Naive B cell (primary cell): ENCODE results near the gene HCN1. TPM values are rescaled to one million over a fixed set of nuclear protein-coding genes. Genes with fewer than 3 reads are reported as not detected.
A peak's percentile ranks its signal among the peaks of the same experiment; 100 is the strongest.
"Not testable (repeated sequence)": the region's sequence is repeated elsewhere in the genome, so short reads cannot be mapped to it uniquely, and the experiment has no call there.

Experiments used
- ATAC-seq, 2 donors: fragments of 150-1000 bp; cut with Tn5 transposase; 2 replicates each; pipeline ENCODE4 v1.10.0; 2021; ENCODE audit warnings: low read depth in 2 of 2, mild to moderate bottlenecking in 2 of 2, moderate library complexity in 2 of 2
- DNase-seq: peaks from one replicate; pipeline ENCODE4 v3.0.0; 2022
- H3K27ac Mint-ChIP-seq, 6 donors: one replicate each; pipeline ENCODE4 v1.8.0; 2020 to 2022; ENCODE audit warnings: mild to moderate bottlenecking in 6 of 6, mixed read lengths in 6 of 6, moderate library complexity in 5 of 6, inconsistent platforms in 2 of 6
- H3K27me3 Mint-ChIP-seq, 3 donors: one replicate each; pipeline ENCODE4 v1.8.0; 2021 to 2022; ENCODE audit warnings: mixed read lengths in 3 of 3, mild to moderate bottlenecking in 1 of 3
- H3K36me3 Mint-ChIP-seq, 2 donors: one replicate each; pipeline ENCODE4 v1.8.0; 2020 to 2022; ENCODE audit warnings: mixed read lengths in 2 of 2, inconsistent platforms in 1 of 2, mild to moderate bottlenecking in 1 of 2
- H3K4me1 Mint-ChIP-seq, 3 donors: one replicate each; pipeline ENCODE4 v1.8.0; 2020 to 2022; ENCODE audit warnings: mixed read lengths in 3 of 3, inconsistent platforms in 1 of 3, mild to moderate bottlenecking in 1 of 3, moderate library complexity in 1 of 3
- H3K4me3 Mint-ChIP-seq, 8 donors: one replicate each; pipeline ENCODE4 v1.8.0; 2020 to 2022; ENCODE audit warnings: mild to moderate bottlenecking in 8 of 8, mixed read lengths in 8 of 8, moderate library complexity in 8 of 8, inconsistent platforms in 2 of 8
- H3K9me3 Mint-ChIP-seq, 7 donors: one replicate each; pipeline ENCODE4 v1.8.0; 2020 to 2022; ENCODE audit warnings: mixed read lengths in 7 of 7, mild to moderate bottlenecking in 5 of 7, inconsistent platforms in 2 of 7, moderate library complexity in 1 of 7
- polyA plus RNA-seq, 6 donors: library from polyadenylated mRNA; unstranded; fragments of 300-500 nt; fragmentation: Illumina TruSeq; gene quantifications; one replicate each; pipeline ENCODE4 v1.2.3, GENCODE V29; 2021; ENCODE audit warnings: low read depth in 6 of 6

The HCN1 gene
- polyA plus RNA-seq, 6 donors from 2014 or later, result not detected

- Mint-ChIP-seq H3K4me3 (peak overlapping the region in 1 of 8 donors; percentile 22), H3K36me3 (no peaks in the 10 kb centered on the region), H3K27ac (no peak overlapping the region), H3K27me3 (no peaks in the 10 kb centered on the region), H3K4me1 (no peaks in the 10 kb centered on the region), H3K9me3 (peaks cover 0 to 15% (median 7%) of the 10 kb centered on the region in 7 donors)
- DNase-seq, result no peak
- no peak for ATAC-seq
These were observed 99.9 kb downstream of the HCN1 start for GRCh38 chr5:45596320-45596719.

- not testable (repeated sequence) for H3K4me1 Mint-ChIP-seq, ATAC-seq, H3K36me3 Mint-ChIP-seq, H3K4me3 Mint-ChIP-seq, H3K27me3 Mint-ChIP-seq, DNase-seq, H3K27ac Mint-ChIP-seq
- peaks cover 4 to 19% (median 11%) of the 10 kb centered on the region in 7 donors for H3K9me3 Mint-ChIP-seq
These were observed 110.2 kb downstream of the HCN1 start for GRCh38 chr5:45586001-45586400.

- H3K4me1 Mint-ChIP-seq, result no peaks in the 10 kb centered on the region
- H3K4me3 Mint-ChIP-seq, result no peak overlapping the region
- no peak for DNase-seq
- H3K27ac Mint-ChIP-seq, result no peak overlapping the region
- no peaks in the 10 kb centered on the region for H3K36me3 Mint-ChIP-seq
- H3K27me3 Mint-ChIP-seq, result no peaks in the 10 kb centered on the region
- no peak for ATAC-seq
- H3K9me3 Mint-ChIP-seq, result peaks cover 0 to 14% (median 3%) of the 10 kb centered on the region in 7 donors
These were observed 117.9 kb downstream of the HCN1 start for GRCh38 chr5:45578270-45578669.

DNA sequence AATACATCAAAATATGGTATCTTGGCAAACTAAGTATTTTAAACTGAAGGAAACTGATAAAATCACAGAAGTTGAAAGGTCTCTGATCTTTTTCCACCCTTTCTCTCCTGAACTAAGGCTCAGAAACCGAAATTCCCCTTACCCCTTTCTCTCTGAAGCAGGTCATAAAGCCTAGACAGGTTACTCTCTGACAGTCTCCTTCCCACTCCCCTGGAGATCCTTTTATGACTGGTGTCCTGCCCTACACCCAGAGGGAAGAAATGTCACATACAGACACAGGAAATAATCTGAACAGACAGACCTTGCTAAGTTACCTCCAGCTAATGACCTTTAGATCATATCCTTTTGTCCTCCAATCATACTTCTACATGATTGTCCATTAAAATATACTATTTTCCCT lies 127.4 kb downstream of the HCN1 start:
- Mint-ChIP-seq H3K27ac (no peak overlapping the region), H3K4me1 (no peaks in the 10 kb centered on the region), H3K4me3 (peak overlapping the region in 1 of 8 donors; percentile 42), H3K36me3 (no peaks in the 10 kb centered on the region), H3K27me3 (no peaks in the 10 kb centered on the region), H3K9me3 (peaks cover 2 to 14% (median 7%) of the 10 kb centered on the region in 7 donors)
- ATAC-seq, result no peak
- no peak for DNase-seq

- Mint-ChIP-seq H3K36me3 (no peaks in the 10 kb centered on the region), H3K4me3 (no peak overlapping the region), H3K27ac (no peak overlapping the region), H3K4me1 (no peaks in the 10 kb centered on the region), H3K9me3 (peaks cover 0 to 8% (median 3%) of the 10 kb centered on the region in 7 donors), H3K27me3 (no peaks in the 10 kb centered on the region)
- no peak for DNase-seq
- no peak for ATAC-seq
These were observed 153.8 kb downstream of the HCN1 start for GRCh38 chr5:45542421-45542820.

- ATAC-seq (no peak), DNase-seq (no peak)
- H3K27me3 Mint-ChIP-seq, result no peaks in the 10 kb centered on the region
- no peaks in the 10 kb centered on the region for H3K36me3 Mint-ChIP-seq
- H3K4me3 Mint-ChIP-seq, result no peak overlapping the region
- H3K27ac Mint-ChIP-seq, result no peak overlapping the region
- peaks cover 0 to 8% (median 2%) of the 10 kb centered on the region in 7 donors for H3K9me3 Mint-ChIP-seq
- H3K4me1 Mint-ChIP-seq, result no peaks in the 10 kb centered on the region
These were observed 162.5 kb downstream of the HCN1 start for GRCh38 chr5:45533663-45534062.

DNA sequence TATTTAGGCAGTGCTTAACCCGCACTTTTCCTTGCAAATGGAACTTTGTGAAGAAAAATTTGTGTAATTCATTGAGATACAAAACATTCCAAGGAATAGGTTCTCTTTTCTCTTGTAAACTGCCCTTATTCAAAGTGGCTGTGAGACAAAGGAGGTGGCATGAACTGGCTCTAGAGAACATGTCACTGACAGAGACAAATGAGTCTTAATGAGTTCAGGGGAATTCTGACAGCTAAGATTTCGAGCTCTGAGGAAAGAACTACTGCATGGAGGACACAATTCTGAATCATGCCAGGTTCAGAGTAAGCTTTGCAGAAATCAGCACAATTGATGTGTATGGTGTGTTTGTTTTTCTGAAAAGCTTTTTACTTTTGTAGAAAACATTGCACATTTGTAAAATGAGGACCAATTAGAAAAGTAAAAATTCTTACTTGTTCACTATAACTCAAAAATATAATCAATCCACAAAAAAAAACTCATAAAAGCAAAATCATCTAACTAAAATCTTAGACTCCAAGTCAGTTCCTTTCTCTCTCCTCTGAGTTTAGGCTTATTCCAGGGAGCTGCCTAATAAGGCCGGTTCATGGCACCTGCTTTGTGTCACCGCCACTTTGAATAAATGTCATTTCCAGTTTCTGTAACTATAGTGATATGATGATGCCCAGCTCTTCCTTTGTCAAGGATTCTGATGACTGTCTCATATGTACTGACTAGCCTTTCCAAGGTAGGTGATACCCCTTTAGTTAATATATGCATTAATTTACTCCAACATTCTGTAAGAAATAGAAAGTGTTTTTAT lies 163.2 kb downstream of the HCN1 start:
- no peaks in the 10 kb centered on the region for H3K4me1 Mint-ChIP-seq
- H3K27ac Mint-ChIP-seq, result no peak overlapping the region
- H3K9me3 Mint-ChIP-seq, result peaks cover 0 to 10% (median 2%) of the 10 kb centered on the region in 7 donors
- H3K27me3 Mint-ChIP-seq, result no peaks in the 10 kb centered on the region
- no peak overlapping the region for H3K4me3 Mint-ChIP-seq
- no peaks in the 10 kb centered on the region for H3K36me3 Mint-ChIP-seq
- DNase-seq, result no peak
- no peak for ATAC-seq

- no peaks in the 10 kb centered on the region for H3K4me1 Mint-ChIP-seq
- peaks cover 0 to 9% (median under 1%) of the 10 kb centered on the region in 7 donors for H3K9me3 Mint-ChIP-seq
- no peaks in the 10 kb centered on the region for H3K27me3 Mint-ChIP-seq
- H3K27ac Mint-ChIP-seq, result no peak overlapping the region
- no peaks in the 10 kb centered on the region for H3K36me3 Mint-ChIP-seq
- DNase-seq, result no peak
- no peak overlapping the region for H3K4me3 Mint-ChIP-seq
- ATAC-seq, result no peak
These were observed 175.1 kb downstream of the HCN1 start for GRCh38 chr5:45521067-45521466.

- no peaks in the 10 kb centered on the region for H3K27me3 Mint-ChIP-seq
These were observed 183.7 kb downstream of the HCN1 start for GRCh38 chr5:45512521-45512920.

GRCh38 chr5:45509371-45509770 lies 186.8 kb downstream of the HCN1 start:
- no peak overlapping the region for H3K4me3 Mint-ChIP-seq
- no peaks in the 10 kb centered on the region for H3K36me3 Mint-ChIP-seq
- no peaks in the 10 kb centered on the region for H3K27me3 Mint-ChIP-seq
- H3K4me1 Mint-ChIP-seq, result no peaks in the 10 kb centered on the region
- no peak for DNase-seq
- no peak overlapping the region for H3K27ac Mint-ChIP-seq
- peaks cover 0 to 4% (median 2%) of the 10 kb centered on the region in 7 donors for H3K9me3 Mint-ChIP-seq
- ATAC-seq, result no peak

More at GRCh38 chr5:45512521-45512920, 183.7 kb downstream of the HCN1 start:
- DNase-seq (no peak), ATAC-seq (no peak)
- Mint-ChIP-seq H3K4me3 (no peak overlapping the region), H3K27ac (no peak overlapping the region), H3K36me3 (no peaks in the 10 kb centered on the region), H3K4me1 (no peaks in the 10 kb centered on the region), H3K9me3 (peaks cover 0 to 7% (median 2%) of the 10 kb centered on the region in 7 donors)

GRCh38 chr5:45508135-45508534 lies 188.0 kb downstream of the HCN1 start:
- Mint-ChIP-seq H3K4me3 (no peak overlapping the region), H3K36me3 (no peaks in the 10 kb centered on the region), H3K27me3 (no peaks in the 10 kb centered on the region), H3K27ac (no peak overlapping the region), H3K9me3 (peaks cover 0 to 6% (median 4%) of the 10 kb centered on the region in 7 donors), H3K4me1 (no peaks in the 10 kb centered on the region)
- DNase-seq (no peak), ATAC-seq (no peak)

DNA sequence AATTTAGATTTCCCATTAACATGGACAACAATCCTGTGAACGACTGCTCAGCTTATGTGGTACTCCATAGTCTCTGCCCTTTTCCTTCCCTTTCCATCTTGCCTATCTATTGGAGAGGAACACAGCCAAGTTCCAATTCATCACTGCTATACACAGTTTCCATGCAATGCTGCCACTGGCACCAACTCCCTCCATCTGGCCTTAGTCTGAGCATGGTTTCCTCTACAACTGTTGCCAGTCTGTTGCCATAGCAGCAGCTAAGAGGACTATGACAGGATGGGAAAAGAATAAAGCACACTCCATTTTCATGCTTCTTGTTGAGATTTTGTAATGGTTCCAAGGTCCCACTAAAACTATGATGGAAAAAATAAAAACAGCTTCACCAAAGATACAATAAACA lies 189.0 kb downstream of the HCN1 start:
- Mint-ChIP-seq H3K27ac (no peak overlapping the region), H3K36me3 (no peaks in the 10 kb centered on the region), H3K4me1 (no peaks in the 10 kb centered on the region), H3K4me3 (no peak overlapping the region), H3K27me3 (no peaks in the 10 kb centered on the region), H3K9me3 (peaks cover 0 to 5% (median 4%) of the 10 kb centered on the region in 7 donors)
- no peak for DNase-seq
- no peak for ATAC-seq

DNA sequence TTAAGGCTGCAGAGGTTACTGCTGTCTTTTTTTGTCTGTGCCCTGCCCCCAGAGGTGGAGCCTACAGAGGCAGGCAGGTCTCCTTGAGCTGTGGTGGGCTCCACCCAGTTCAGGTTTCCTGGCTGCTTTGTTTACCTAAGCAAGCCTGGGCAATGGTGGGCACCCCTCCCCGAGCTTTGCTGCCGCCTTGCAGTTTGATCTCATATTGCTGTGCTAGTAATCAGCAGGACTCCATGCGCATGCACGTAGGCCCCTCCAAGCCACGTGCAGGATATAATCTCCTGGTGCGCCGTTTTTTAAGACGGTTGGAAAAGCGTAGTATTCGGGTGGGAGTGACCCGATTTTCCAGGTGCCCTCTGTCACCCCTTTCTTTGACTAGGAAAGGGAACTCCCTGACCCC lies 197.2 kb downstream of the HCN1 start:
- not testable (repeated sequence) for ATAC-seq, H3K27me3 Mint-ChIP-seq, H3K4me1 Mint-ChIP-seq, H3K27ac Mint-ChIP-seq, H3K36me3 Mint-ChIP-seq, DNase-seq
- H3K4me3 Mint-ChIP-seq, result peak overlapping the region in 1 of 8 donors; percentile 15
- H3K9me3 Mint-ChIP-seq, result peaks cover 1 to 12% (median 7%) of the 10 kb centered on the region in 7 donors

- no peak for ATAC-seq
These were observed 204.8 kb downstream of the HCN1 start for GRCh38 chr5:45491368-45491767.

More at GRCh38 chr5:45491368-45491767, 204.8 kb downstream of the HCN1 start:
- Mint-ChIP-seq H3K36me3 (no peaks in the 10 kb centered on the region), H3K27me3 (no peaks in the 10 kb centered on the region), H3K4me3 (no peak overlapping the region), H3K27ac (no peak overlapping the region), H3K4me1 (no peaks in the 10 kb centered on the region), H3K9me3 (peaks cover 0 to 8% (median 4%) of the 10 kb centered on the region in 7 donors)
- no peak for DNase-seq
